T-helper 1 cell treated with Interleukin-12 subunit alpha and Interleukin-12 subunit beta and Interleukin-4 antibody, amounts not matched to agents 30 μg/mL and 1 μg/mL, for 36 hours (primary cell): ENCODE data around the gene ZNF423.

Experiments used
- H3K27ac Mint-ChIP-seq: one replicate; pipeline ENCODE4 v1.8.0; 2021; ENCODE audit warnings: mild to moderate bottlenecking, mixed read lengths
- H3K27me3 Mint-ChIP-seq: one replicate; pipeline ENCODE4 v1.8.0; 2021; ENCODE audit warnings: low read depth, mixed read lengths
- H3K36me3 Mint-ChIP-seq: one replicate; pipeline ENCODE4 v1.8.0; 2021; ENCODE audit warnings: low read depth, mixed read lengths
- H3K4me1 Mint-ChIP-seq: one replicate; pipeline ENCODE4 v1.8.0; 2021; ENCODE audit warnings: low read depth, mixed read lengths
- H3K4me3 Mint-ChIP-seq: one replicate; pipeline ENCODE4 v1.8.0; 2021; ENCODE audit warnings: mild to moderate bottlenecking, moderate library complexity, mixed read lengths
- H3K9me3 Mint-ChIP-seq: one replicate; pipeline ENCODE4 v1.8.0; 2021; ENCODE audit warnings: mixed read lengths

The ZNF423 gene

DNA sequence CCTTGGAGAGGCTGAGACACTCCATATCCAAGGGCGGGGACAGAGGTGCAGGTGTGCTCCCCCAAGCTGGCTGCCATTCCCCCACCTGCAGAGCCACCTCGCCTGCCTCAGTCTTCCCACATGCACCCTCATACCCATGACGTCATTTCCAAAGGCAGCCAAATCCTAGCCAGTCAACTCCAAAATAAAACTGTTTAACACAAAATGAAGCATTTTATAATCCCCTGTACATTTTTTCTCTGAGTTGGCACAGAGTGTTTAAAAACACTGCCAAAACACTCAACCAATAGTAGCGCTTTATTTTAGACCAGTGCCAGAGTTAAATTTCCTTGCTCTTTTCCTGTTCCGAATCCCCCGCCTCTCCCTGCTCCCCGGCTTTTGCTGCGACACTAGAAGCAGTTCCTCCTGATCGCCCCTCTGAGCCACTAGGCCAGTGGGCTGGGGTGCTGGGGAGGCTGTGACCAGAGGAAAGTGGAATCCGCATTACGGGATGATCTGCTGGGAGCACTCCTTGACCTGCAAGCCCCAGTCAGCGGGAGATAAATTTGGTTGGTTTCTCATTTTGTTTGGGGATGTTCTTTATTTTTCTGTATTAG, 139.5 kb downstream of the ZNF423 start:
- Mint-ChIP-seq H3K27ac (no peak overlapping the region), H3K36me3 (no peaks in the 10 kb centered on the region), H3K4me1 (no peaks in the 10 kb centered on the region), H3K9me3 (no peaks in the 10 kb centered on the region), H3K4me3 (no peak overlapping the region), H3K27me3 (no peaks in the 10 kb centered on the region)

DNA sequence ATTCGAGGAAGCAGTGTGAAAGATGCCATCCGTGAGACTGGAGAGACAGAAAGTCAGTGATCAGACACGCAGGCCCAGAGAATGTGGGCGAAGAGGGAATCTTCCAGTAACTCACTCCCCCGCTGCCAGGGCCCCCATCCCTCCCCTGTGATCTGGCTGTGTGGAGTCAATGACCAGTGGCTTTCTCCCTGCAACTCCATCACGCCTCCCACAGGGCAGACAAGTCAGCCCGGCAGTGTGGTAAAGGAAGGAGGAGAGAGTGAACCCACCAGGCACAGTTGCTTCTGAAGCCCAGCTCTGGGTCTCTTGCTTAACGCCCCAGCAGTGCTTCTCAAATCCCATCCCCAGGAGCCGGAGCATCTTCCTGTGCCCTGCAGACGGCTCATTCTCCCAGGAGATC, 142.1 kb downstream of the ZNF423 start:
- Mint-ChIP-seq H3K4me3 (no peak overlapping the region), H3K4me1 (no peaks in the 10 kb centered on the region), H3K27me3 (no peaks in the 10 kb centered on the region), H3K9me3 (no peaks in the 10 kb centered on the region), H3K36me3 (no peaks in the 10 kb centered on the region), H3K27ac (no peak overlapping the region)

DNA sequence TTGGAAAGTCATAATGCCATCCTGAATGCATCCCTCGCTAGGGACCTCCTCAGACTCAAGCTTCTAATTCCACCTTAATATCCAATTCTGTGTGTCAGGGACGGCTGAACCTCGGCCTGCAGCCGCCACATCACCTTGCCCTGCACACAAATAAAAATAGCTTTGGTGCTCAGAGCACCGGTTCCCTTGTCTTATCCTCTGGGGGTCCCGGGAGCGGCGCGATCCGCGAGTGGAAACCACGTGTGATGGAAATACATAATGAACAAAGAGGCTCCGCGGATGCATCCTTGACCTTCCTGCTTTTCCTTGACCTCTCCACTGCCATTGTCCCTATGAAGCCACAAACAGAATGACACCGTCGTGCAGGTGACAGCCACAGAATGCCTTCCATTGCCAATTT, 143.4 kb downstream of the ZNF423 start:
- no peaks in the 10 kb centered on the region for H3K36me3 Mint-ChIP-seq
- H3K9me3 Mint-ChIP-seq = no peaks in the 10 kb centered on the region
- no peak overlapping the region for H3K27ac Mint-ChIP-seq
- no peak overlapping the region for H3K4me3 Mint-ChIP-seq
- H3K4me1 Mint-ChIP-seq = no peaks in the 10 kb centered on the region
- H3K27me3 Mint-ChIP-seq = no peaks in the 10 kb centered on the region

DNA sequence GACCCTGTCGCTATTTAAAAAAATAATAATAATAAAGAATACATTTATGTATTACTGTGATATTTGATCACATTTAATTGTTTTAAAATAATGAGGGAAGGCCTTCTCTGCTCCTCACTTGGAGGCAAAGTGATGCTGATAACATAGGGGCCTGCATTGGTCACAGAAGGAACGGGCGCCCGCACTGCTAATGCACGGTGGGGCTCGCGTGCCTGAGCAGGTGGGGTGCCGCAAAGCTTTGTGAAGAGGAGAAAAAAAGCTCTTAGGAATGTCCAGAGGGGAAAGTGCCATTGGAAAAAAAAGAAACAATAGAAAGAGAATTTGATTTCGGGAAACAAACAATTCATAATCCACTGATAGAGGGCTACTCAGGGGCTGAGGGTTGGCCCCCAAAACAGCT, 143.8 kb downstream of the ZNF423 start:
- Mint-ChIP-seq H3K9me3 (no peaks in the 10 kb centered on the region), H3K27me3 (no peaks in the 10 kb centered on the region), H3K27ac (no peak overlapping the region), H3K36me3 (no peaks in the 10 kb centered on the region), H3K4me1 (no peaks in the 10 kb centered on the region), H3K4me3 (no peak overlapping the region)

DNA sequence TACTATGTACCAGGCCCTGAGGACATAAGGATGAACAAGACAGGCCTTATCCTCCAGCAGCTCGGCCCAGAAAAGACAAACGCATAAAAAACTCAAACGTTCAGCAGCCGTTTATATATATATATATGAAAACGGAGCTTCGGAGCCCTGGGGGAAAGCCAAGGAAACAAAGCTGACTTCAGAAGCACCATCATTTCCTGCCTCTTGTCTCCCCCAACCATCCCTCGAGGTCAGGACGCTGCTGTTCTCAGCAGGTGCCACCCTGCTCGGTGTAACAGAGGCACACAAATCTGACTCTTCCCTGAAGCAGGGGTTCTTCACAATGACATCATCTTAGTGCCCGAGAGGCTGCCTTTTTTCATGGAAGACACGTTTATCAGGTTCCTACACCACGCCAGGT, 146.9 kb downstream of the ZNF423 start:
- Mint-ChIP-seq H3K36me3 (no peaks in the 10 kb centered on the region), H3K27ac (no peak overlapping the region), H3K27me3 (no peaks in the 10 kb centered on the region), H3K4me3 (no peak overlapping the region), H3K4me1 (no peaks in the 10 kb centered on the region), H3K9me3 (no peaks in the 10 kb centered on the region)

DNA sequence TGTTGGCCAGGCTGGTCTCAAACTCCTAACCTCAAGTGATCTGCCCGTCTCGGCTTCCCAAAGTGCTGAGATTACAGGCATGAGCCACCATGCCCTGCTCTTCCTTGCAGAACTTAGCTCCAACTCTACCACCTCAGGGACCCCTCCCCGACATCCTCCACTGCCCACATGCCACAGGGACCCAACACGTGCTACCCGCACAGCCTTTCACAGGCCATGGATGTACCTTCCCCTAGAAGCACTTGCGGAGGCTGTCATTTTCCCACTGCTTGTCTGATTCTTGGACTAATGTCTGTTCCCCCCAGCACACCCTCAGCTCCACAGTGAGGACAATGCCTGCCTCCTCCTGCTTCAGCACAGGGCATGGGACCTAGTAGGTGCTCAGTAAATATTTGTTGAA, 147.4 kb downstream of the ZNF423 start:
- Mint-ChIP-seq H3K4me3 (no peak overlapping the region), H3K4me1 (no peaks in the 10 kb centered on the region)

DNA sequence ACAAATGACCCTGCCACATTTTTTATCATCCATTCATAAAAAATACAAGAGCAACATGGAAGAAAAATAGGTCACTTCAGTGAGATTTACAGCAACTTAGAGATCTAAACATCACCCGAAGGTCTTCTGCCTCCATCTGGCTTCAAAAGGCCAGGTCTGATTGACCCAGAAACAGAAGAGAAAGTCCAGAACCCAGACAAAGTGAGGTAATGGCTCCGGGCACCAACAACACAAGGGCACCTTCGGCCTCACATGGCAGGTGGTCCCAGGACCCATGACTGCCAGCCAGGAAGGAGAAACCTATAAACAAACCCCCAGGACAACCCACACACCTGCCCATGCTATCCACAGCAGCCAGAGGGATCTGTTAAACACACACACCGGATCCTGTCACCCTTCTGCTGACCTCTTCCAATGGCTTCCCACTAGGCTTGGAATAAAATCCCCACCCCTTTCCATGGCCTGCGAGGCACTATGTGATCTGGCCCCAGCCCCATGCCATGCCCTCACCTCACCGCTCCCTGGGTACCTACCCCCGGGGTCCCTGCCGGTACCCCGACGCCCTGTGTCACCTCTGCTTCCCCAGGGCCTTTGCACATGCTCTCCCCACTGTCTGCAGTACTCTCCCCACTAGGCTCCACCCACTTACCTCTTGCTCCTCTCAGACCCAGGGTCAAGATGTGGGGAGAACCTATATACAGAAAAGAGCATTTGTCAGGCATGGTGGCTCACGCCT, 149.1 kb downstream of the ZNF423 start:
- H3K4me3 Mint-ChIP-seq = no peak overlapping the region
- H3K27me3 Mint-ChIP-seq = no peaks in the 10 kb centered on the region
- no peaks in the 10 kb centered on the region for H3K9me3 Mint-ChIP-seq
- no peaks in the 10 kb centered on the region for H3K4me1 Mint-ChIP-seq
- no peak overlapping the region for H3K27ac Mint-ChIP-seq
- H3K36me3 Mint-ChIP-seq = no peaks in the 10 kb centered on the region

More for the DNA sequence above, 147.4 kb downstream of the ZNF423 start:
- no peaks in the 10 kb centered on the region for H3K9me3 Mint-ChIP-seq
- H3K36me3 Mint-ChIP-seq = no peaks in the 10 kb centered on the region
- H3K27me3 Mint-ChIP-seq = no peaks in the 10 kb centered on the region
- H3K27ac Mint-ChIP-seq = no peak overlapping the region

DNA sequence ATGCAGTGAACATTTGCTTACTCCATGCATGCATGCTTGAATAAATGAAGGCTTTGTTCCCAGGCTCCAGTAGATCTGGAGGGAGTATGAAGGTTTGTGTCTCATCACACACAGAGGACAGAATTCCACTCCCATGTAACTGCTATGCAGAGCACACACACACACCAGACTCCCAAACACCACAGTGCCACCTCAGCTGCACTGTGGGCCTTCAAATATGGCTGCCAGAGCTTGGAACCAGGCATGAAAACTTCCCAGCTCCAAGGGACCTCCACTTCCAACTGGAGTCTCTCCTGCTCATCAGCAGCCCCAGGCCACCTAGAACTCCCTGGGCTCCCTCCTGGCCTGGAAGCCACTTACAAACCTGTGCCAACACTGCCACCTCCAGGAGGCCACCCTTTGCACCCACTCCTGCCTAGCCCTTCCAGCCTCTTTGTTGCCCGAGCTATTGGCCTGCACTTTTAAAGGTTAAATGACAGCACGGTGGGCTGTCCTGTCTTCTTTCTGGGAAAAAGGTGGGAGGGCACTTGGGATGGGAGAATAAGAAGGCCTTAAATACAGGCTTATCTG, 151.2 kb downstream of the ZNF423 start:
- Mint-ChIP-seq H3K27me3 (peaks cover 4% of the 10 kb centered on the region), H3K4me1 (no peaks in the 10 kb centered on the region)

DNA sequence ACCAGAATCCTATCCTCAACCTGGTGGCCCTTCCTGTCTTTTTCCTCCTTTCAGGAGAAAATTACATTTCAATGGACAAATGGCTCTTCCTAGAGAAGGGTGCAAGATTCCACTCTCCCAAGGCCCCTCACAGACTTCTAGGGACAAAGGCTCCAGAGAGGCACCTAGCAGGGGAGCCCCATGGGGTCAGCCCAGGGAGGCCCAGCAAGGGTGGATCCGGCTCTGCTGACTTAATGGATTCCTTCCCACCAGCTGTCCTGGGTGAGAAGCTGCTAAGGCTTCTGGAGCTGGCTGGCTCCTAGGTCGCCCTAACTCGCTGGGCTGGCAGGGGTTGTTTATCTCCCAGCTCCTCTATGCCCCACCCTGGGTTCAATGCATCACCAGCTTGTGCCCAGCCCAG, 152.4 kb downstream of the ZNF423 start:
- peaks cover 12% of the 10 kb centered on the region for H3K27me3 Mint-ChIP-seq
- no peak overlapping the region for H3K27ac Mint-ChIP-seq
- no peaks in the 10 kb centered on the region for H3K4me1 Mint-ChIP-seq
- H3K36me3 Mint-ChIP-seq = no peaks in the 10 kb centered on the region
- no peak overlapping the region for H3K4me3 Mint-ChIP-seq
- H3K9me3 Mint-ChIP-seq = no peaks in the 10 kb centered on the region

More for the DNA sequence above, 151.2 kb downstream of the ZNF423 start:
- Mint-ChIP-seq H3K27ac (no peak overlapping the region), H3K4me3 (no peak overlapping the region), H3K9me3 (no peaks in the 10 kb centered on the region), H3K36me3 (no peaks in the 10 kb centered on the region)

DNA sequence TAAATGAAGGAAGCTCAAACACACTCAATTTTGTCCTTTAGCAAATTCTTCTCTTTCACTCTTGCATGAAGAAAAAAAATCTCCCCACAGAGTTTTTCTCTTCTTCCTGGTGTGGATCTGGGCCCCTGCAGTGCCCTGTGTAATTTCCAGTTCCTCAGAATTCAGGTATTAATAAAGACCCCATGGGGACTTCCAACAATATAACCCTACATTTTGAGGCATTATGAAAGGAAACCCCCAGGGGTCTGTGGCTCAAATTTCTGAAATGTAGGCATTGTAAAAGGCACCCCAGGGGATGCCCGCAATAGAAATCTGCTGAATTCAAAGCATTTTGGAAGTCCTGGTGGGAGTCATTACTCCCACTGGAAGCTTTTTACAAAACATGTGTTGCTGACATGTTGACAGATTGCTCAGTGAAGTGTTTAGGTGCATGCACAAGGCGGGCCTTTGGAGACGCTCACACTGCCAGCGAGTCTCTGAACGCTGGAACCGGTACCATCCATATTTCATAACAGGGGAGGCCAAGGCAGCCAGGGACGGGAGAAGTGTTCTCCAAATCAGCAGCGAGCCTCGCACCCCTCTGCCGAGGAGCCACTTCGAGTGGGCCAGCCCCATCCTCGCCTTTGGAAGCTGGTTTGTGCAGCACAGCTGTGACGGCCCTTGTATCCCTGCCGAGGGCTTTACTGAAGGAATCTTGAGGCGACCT, 154.0 kb downstream of the ZNF423 start:
- H3K4me1 Mint-ChIP-seq = no peaks in the 10 kb centered on the region
- no peaks in the 10 kb centered on the region for H3K36me3 Mint-ChIP-seq
- H3K27ac Mint-ChIP-seq = no peak overlapping the region
- H3K9me3 Mint-ChIP-seq = no peaks in the 10 kb centered on the region
- H3K27me3 Mint-ChIP-seq = peaks cover 21% of the 10 kb centered on the region
- no peak overlapping the region for H3K4me3 Mint-ChIP-seq

DNA sequence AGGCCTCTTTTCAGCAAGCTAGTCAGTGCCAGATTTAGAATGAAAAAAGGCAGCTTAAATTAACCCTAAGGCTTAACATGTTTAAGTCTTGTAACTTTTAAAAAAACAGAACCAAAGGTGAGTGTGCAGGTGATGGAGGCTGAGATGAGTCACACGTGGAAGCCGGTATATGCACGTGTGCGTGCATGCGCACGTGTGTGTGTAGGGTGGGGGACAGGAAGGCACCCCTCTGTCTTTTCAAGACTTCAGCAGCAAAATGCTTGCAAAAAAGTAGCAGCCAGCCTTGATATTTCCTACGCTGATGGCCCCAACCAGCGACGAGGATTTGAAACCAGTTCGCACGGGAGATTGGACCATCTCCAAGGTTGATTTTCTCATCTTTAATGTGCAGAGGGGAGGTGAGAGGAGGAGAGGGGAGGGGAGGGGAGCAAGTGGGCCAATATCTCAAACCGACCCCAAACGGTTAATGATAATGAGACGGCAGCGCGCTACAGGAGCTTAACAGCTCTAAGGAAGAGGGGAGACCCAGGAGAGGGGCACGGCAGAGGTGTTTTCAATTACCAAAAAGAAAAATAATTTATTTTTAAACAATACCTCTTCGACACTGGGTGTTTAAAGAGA, 154.7 kb downstream of the ZNF423 start:
- no peak overlapping the region for H3K4me3 Mint-ChIP-seq
- H3K27ac Mint-ChIP-seq = no peak overlapping the region
- peaks cover 21% of the 10 kb centered on the region for H3K27me3 Mint-ChIP-seq
- H3K4me1 Mint-ChIP-seq = no peaks in the 10 kb centered on the region
- no peaks in the 10 kb centered on the region for H3K9me3 Mint-ChIP-seq
- no peaks in the 10 kb centered on the region for H3K36me3 Mint-ChIP-seq

DNA sequence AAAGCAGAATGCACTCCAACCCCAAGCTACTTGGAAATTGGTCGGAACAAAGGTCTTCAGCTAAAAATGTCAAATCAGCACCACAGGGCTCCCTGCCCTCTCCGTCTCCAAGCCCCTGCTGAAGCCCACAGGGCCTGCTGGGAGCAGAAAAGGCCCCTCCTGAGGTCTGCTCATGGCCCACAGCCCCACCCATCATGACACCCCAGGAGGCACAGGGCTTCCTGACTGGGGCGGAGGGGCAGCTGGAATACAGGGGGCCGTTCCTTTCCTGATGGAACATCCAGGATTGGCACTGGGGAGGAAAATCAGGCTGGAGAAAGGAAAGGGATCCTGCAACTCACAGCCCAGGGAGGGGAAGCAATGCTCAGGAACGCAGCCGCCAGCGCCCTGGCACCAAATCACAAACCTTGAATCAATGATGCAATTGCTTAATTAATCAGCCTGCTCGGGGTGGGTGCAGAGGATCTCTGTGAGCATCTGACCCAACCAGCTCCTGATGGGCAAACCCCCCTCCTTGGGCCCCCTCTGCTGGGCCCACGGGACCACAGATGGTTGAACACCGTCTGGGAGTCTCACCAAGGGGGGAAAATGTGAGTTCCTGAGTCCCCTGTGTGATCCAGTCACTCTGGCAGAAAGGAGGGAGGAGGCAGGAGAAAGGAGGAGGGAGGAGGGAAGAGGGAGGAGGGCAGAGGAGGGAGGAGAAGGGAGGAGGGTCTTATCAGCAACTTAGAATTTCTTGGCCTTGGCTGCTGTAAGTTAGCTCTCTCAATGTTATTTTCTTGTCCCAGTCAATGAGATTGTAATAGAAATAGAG, 155.5 kb downstream of the ZNF423 start:
- no peaks in the 10 kb centered on the region for H3K9me3 Mint-ChIP-seq
- no peak overlapping the region for H3K27ac Mint-ChIP-seq
- H3K27me3 Mint-ChIP-seq = peaks cover 21% of the 10 kb centered on the region
- no peak overlapping the region for H3K4me3 Mint-ChIP-seq
- no peaks in the 10 kb centered on the region for H3K4me1 Mint-ChIP-seq
- no peaks in the 10 kb centered on the region for H3K36me3 Mint-ChIP-seq

DNA sequence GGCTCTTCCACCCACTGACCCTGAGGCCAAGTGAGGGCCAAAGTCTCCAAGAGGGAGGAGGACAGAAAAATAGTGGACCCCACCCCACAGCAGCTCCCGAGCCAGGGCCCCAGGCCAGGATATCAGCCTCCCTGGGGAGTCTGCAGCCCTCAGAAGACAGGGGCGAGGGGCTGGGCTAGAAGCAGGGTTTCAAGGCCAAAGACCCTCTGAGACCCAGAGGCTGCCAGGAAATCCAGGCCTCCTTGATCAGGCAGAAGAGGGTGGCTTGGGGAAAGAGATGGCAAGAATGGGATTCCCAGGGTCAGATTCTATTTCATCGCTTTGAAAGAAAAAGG, 156.1 kb downstream of the ZNF423 start:
- no peaks in the 10 kb centered on the region for H3K9me3 Mint-ChIP-seq
- H3K4me1 Mint-ChIP-seq = no peaks in the 10 kb centered on the region
- H3K27ac Mint-ChIP-seq = no peak overlapping the region
- H3K27me3 Mint-ChIP-seq = peaks cover 21% of the 10 kb centered on the region
- no peaks in the 10 kb centered on the region for H3K36me3 Mint-ChIP-seq
- H3K4me3 Mint-ChIP-seq = no peak overlapping the region
